ENCODE data around the gene TRIO. TPM values are rescaled to one million over a fixed set of nuclear protein-coding genes. Genes with fewer than 3 reads are reported as not detected.

TRIO gene
- total RNA-seq, 1 experiment from 2014 or later: 88.8 TPM

DNA sequence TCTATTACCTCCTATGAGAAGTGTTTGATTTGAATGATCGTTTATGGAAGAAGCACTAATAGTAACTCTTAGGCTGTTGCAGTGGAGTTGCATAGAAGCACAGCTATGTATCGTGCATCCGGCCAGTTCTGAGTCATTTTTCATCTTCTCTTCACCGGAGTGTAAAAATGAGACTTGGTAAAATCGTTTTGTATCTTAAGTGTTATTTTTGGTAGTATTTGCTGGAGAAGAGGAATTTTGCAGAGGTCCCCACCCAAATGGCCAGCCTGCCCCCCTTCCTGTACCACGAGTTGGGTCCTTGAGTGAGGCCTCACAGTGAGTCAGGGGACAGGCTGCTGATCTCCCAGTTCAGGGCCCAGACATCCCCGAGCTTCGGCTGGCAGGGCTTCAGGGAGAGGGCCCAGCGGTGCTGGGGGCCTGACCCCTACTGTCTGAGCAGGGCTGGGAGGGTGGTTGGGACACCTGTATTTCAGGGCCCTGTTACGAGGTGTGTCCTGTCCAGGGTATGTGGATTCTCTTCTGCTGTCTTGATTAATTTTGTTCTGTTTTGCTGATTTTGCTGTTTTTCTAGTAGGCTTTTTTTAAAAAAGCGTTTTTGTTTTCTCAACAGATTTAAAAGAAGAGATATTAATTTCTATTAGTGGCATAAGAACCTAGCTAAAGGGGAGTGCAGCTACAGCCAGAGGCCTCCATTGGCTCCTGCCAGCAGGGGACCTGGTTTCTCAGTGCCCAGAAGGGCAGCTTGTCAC, 210.8 kb downstream of the TRIO start (continued):
- TF ChIP-seq, protein P1, sequence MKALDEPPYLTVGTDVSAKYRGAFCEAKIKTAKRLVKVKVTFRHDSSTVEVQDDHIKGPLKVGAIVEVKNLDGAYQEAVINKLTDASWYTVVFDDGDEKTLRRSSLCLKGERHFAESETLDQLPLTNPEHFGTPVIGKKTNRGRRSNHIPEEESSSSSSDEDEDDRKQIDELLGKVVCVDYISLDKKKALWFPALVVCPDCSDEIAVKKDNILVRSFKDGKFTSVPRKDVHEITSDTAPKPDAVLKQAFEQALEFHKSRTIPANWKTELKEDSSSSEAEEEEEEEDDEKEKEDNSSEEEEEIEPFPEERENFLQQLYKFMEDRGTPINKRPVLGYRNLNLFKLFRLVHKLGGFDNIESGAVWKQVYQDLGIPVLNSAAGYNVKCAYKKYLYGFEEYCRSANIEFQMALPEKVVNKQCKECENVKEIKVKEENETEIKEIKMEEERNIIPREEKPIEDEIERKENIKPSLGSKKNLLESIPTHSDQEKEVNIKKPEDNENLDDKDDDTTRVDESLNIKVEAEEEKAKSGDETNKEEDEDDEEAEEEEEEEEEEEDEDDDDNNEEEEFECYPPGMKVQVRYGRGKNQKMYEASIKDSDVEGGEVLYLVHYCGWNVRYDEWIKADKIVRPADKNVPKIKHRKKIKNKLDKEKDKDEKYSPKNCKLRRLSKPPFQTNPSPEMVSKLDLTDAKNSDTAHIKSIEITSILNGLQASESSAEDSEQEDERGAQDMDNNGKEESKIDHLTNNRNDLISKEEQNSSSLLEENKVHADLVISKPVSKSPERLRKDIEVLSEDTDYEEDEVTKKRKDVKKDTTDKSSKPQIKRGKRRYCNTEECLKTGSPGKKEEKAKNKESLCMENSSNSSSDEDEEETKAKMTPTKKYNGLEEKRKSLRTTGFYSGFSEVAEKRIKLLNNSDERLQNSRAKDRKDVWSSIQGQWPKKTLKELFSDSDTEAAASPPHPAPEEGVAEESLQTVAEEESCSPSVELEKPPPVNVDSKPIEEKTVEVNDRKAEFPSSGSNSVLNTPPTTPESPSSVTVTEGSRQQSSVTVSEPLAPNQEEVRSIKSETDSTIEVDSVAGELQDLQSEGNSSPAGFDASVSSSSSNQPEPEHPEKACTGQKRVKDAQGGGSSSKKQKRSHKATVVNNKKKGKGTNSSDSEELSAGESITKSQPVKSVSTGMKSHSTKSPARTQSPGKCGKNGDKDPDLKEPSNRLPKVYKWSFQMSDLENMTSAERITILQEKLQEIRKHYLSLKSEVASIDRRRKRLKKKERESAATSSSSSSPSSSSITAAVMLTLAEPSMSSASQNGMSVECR (CRISPR knock-in tag; IDR thresholded peaks at IDR 0.05; ENCODE audit: borderline replicate concordance): no peak

DNA sequence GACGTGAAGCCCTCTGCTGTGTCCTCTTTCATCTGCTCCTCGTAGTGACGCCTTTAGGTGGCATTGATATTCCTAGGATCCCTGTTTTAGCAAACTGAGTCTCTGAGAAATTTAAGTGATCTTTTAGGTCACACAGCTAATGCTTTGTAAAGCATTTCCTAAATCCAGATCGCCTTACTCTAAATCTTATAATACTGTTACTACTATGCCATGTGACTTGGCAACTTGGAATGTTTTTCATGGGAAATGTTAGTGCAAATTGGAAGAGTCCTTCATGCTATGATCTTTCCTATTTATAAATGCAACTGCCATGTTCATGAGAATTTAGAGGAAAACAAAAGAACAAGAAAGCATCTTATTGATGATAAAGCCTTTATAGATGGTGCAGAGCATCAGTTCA, 212.2 kb downstream of the TRIO start:
- TF ChIP-seq, protein P2, sequence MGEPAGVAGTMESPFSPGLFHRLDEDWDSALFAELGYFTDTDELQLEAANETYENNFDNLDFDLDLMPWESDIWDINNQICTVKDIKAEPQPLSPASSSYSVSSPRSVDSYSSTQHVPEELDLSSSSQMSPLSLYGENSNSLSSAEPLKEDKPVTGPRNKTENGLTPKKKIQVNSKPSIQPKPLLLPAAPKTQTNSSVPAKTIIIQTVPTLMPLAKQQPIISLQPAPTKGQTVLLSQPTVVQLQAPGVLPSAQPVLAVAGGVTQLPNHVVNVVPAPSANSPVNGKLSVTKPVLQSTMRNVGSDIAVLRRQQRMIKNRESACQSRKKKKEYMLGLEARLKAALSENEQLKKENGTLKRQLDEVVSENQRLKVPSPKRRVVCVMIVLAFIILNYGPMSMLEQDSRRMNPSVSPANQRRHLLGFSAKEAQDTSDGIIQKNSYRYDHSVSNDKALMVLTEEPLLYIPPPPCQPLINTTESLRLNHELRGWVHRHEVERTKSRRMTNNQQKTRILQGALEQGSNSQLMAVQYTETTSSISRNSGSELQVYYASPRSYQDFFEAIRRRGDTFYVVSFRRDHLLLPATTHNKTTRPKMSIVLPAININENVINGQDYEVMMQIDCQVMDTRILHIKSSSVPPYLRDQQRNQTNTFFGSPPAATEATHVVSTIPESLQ (CRISPR knock-in tag; IDR thresholded peaks at IDR 0.05): no peak
- TF ChIP-seq KAT7 (CRISPR knock-in tag; IDR thresholded peaks at IDR 0.05; ENCODE audit: borderline replicate concordance) (no peak), RORB (CRISPR knock-in tag; IDR thresholded peaks at IDR 0.05) (no peak), GRHL2 (CRISPR knock-in tag; IDR thresholded peaks at IDR 0.05; ENCODE audit: insufficient replicate concordance, severe bottlenecking) (no peak), ETV6 (CRISPR knock-in tag; IDR thresholded peaks at IDR 0.05) (no peak), ZNF396 (CRISPR knock-in tag; IDR thresholded peaks at IDR 0.05; ENCODE audit: borderline replicate concordance) (no peak), OVOL2 (CRISPR knock-in tag; IDR thresholded peaks at IDR 0.05; ENCODE audit: borderline replicate concordance) (no peak), ZNF671 (CRISPR knock-in tag; IDR thresholded peaks at IDR 0.05) (no peak), GTF2I (CRISPR knock-in tag; conservative IDR thresholded peaks at IDR 0.05) (no peak), SOX15 (CRISPR knock-in tag; IDR thresholded peaks at IDR 0.05) (no peak), NR3C1 (CRISPR knock-in tag; conservative IDR thresholded peaks at IDR 0.05; ENCODE audit: low read depth) (no peak)
- TF ChIP-seq, protein P3, sequence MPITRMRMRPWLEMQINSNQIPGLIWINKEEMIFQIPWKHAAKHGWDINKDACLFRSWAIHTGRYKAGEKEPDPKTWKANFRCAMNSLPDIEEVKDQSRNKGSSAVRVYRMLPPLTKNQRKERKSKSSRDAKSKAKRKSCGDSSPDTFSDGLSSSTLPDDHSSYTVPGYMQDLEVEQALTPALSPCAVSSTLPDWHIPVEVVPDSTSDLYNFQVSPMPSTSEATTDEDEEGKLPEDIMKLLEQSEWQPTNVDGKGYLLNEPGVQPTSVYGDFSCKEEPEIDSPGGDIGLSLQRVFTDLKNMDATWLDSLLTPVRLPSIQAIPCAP (CRISPR knock-in tag; IDR thresholded peaks at IDR 0.05): no peak
- TF ChIP-seq, protein P4, sequence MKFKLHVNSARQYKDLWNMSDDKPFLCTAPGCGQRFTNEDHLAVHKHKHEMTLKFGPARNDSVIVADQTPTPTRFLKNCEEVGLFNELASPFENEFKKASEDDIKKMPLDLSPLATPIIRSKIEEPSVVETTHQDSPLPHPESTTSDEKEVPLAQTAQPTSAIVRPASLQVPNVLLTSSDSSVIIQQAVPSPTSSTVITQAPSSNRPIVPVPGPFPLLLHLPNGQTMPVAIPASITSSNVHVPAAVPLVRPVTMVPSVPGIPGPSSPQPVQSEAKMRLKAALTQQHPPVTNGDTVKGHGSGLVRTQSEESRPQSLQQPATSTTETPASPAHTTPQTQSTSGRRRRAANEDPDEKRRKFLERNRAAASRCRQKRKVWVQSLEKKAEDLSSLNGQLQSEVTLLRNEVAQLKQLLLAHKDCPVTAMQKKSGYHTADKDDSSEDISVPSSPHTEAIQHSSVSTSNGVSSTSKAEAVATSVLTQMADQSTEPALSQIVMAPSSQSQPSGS (CRISPR knock-in tag; IDR thresholded peaks at IDR 0.05; ENCODE audit: borderline replicate concordance, low read depth): no peak
- TF ChIP-seq, protein P5, sequence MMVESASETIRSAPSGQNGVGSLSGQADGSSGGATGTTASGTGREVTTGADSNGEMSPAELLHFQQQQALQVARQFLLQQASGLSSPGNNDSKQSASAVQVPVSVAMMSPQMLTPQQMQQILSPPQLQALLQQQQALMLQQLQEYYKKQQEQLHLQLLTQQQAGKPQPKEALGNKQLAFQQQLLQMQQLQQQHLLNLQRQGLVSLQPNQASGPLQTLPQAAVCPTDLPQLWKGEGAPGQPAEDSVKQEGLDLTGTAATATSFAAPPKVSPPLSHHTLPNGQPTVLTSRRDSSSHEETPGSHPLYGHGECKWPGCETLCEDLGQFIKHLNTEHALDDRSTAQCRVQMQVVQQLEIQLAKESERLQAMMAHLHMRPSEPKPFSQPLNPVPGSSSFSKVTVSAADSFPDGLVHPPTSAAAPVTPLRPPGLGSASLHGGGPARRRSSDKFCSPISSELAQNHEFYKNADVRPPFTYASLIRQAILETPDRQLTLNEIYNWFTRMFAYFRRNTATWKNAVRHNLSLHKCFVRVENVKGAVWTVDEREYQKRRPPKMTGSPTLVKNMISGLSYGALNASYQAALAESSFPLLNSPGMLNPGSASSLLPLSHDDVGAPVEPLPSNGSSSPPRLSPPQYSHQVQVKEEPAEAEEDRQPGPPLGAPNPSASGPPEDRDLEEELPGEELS (CRISPR knock-in tag; IDR thresholded peaks at IDR 0.05): no peak
- TF ChIP-seq, protein P6, sequence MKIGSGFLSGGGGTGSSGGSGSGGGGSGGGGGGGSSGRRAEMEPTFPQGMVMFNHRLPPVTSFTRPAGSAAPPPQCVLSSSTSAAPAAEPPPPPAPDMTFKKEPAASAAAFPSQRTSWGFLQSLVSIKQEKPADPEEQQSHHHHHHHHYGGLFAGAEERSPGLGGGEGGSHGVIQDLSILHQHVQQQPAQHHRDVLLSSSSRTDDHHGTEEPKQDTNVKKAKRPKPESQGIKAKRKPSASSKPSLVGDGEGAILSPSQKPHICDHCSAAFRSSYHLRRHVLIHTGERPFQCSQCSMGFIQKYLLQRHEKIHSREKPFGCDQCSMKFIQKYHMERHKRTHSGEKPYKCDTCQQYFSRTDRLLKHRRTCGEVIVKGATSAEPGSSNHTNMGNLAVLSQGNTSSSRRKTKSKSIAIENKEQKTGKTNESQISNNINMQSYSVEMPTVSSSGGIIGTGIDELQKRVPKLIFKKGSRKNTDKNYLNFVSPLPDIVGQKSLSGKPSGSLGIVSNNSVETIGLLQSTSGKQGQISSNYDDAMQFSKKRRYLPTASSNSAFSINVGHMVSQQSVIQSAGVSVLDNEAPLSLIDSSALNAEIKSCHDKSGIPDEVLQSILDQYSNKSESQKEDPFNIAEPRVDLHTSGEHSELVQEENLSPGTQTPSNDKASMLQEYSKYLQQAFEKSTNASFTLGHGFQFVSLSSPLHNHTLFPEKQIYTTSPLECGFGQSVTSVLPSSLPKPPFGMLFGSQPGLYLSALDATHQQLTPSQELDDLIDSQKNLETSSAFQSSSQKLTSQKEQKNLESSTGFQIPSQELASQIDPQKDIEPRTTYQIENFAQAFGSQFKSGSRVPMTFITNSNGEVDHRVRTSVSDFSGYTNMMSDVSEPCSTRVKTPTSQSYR (CRISPR knock-in tag; IDR thresholded peaks at IDR 0.05): no peak
- TF ChIP-seq, protein P7, sequence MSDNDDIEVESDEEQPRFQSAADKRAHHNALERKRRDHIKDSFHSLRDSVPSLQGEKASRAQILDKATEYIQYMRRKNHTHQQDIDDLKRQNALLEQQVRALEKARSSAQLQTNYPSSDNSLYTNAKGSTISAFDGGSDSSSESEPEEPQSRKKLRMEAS (CRISPR knock-in tag; IDR thresholded peaks at IDR 0.05): no peak
- TF ChIP-seq, protein P8, sequence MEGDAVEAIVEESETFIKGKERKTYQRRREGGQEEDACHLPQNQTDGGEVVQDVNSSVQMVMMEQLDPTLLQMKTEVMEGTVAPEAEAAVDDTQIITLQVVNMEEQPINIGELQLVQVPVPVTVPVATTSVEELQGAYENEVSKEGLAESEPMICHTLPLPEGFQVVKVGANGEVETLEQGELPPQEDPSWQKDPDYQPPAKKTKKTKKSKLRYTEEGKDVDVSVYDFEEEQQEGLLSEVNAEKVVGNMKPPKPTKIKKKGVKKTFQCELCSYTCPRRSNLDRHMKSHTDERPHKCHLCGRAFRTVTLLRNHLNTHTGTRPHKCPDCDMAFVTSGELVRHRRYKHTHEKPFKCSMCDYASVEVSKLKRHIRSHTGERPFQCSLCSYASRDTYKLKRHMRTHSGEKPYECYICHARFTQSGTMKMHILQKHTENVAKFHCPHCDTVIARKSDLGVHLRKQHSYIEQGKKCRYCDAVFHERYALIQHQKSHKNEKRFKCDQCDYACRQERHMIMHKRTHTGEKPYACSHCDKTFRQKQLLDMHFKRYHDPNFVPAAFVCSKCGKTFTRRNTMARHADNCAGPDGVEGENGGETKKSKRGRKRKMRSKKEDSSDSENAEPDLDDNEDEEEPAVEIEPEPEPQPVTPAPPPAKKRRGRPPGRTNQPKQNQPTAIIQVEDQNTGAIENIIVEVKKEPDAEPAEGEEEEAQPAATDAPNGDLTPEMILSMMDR (IDR thresholded peaks at IDR 0.05): no peak
- no peak overlapping the region for H3K4me3 Mint-ChIP-seq
- no peaks in the 10 kb centered on the region for H3K9me3 Mint-ChIP-seq
- peaks cover 44% of the 10 kb centered on the region for H3K4me1 Mint-ChIP-seq
- peaks cover 8% of the 10 kb centered on the region for H3K36me3 Mint-ChIP-seq
- ATAC-seq (no peak), DNase-seq (ENCODE audit: low spot score) (no peak)
- no peak overlapping the region for H3K27ac Mint-ChIP-seq
- ChIA-PET POLR2A (no interaction called here), CTCF (no interaction called here)
- no peaks in the 10 kb centered on the region for H3K27me3 Mint-ChIP-seq (ENCODE audit: low read depth)
